IMR-90 (cell line): ENCODE results near the gene MAP3K19.

Source experiments
- BHLHE40 ChIP-seq: fragments of 150-350 bp; IDR thresholded peaks from 2 replicates; pipeline ENCODE4 v1.6.1; 2016; ENCODE audit warnings: mild to moderate bottlenecking, low read depth, low read length
- CEBPB ChIP-seq: IDR thresholded peaks from 2 replicates; pipeline ENCODE4 v1.6.1; 2012; ENCODE audit warnings: low read depth, low read length, improper control_type of control experiment
- CTCF ChIP-seq: conservative IDR thresholded peaks from 2 replicates; pipeline ENCODE4 v1.5.1; 2012; ENCODE audit warnings: mild to moderate bottlenecking, low read depth, low read length, improper control_type of control experiment
- FOS ChIP-seq: fragments of 150-350 bp; IDR thresholded peaks from 2 replicates; pipeline ENCODE4 v1.6.1; 2016; ENCODE audit warnings: low read depth, low read length
- MAFK ChIP-seq: IDR thresholded peaks from 2 replicates; pipeline ENCODE4 v1.6.1; 2012; ENCODE audit warnings: low read depth, low read length, improper control_type of control experiment
- NFE2L2 ChIP-seq: fragments of 150-350 bp; IDR thresholded peaks from 2 replicates; pipeline ENCODE4 v1.6.1; 2016; ENCODE audit warnings: low read depth, mild to moderate bottlenecking, low read length
- POLR2A ChIP-seq: IDR thresholded peaks from 2 replicates; pipeline ENCODE4 v1.6.1; 2012; ENCODE audit warnings: mild to moderate bottlenecking, low read depth, low read length
- RAD21 ChIP-seq: IDR thresholded peaks from 2 replicates; pipeline ENCODE4 v1.6.1; 2012; ENCODE audit warnings: low read length, improper control_type of control experiment
- RCOR1 ChIP-seq: IDR thresholded peaks from 2 replicates; pipeline ENCODE4 v1.6.1; 2012; ENCODE audit warnings: mild to moderate bottlenecking, low read length, improper control_type of control experiment; ENCODE audit not compliant: insufficient replicate concordance
- SMC3 ChIP-seq: fragments of 150-350 bp; IDR thresholded peaks from 2 replicates; pipeline ENCODE4 v1.6.1; 2016; ENCODE audit warnings: low read depth, mild to moderate bottlenecking, antibody characterized with exemption, low read length, moderate library complexity
- TF ChIP-seq, protein P1 (sequence below): fragments of 150-350 bp; IDR thresholded peaks from 2 replicates; pipeline ENCODE4 v1.6.1; 2017; ENCODE audit warnings: mild to moderate bottlenecking, antibody characterized with exemption, low read length, low read depth

GRCh38 chr2:135091681-135092080, 44.4 kb upstream of the MAP3K19 start:
- TF ChIP-seq SMC3 (no peak), POLR2A (no peak), MAFK (no peak), CTCF (no peak), BHLHE40 (no peak), CEBPB (no peak), FOS (no peak), RCOR1 (no peak), RAD21 (no peak), NFE2L2 (no peak)
- TF ChIP-seq, protein P1, sequence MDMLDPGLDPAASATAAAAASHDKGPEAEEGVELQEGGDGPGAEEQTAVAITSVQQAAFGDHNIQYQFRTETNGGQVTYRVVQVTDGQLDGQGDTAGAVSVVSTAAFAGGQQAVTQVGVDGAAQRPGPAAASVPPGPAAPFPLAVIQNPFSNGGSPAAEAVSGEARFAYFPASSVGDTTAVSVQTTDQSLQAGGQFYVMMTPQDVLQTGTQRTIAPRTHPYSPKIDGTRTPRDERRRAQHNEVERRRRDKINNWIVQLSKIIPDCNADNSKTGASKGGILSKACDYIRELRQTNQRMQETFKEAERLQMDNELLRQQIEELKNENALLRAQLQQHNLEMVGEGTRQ = no peak
